Muscle layer of duodenum (tissue), 2 donors: ENCODE results near the gene CHRNA10.
"Not testable (repeated sequence)": the region's sequence is repeated elsewhere in the genome, so short reads cannot be mapped to it uniquely, and the experiment has no call there.

ENCODE experiments used
- H3K27ac ChIP-seq: one replicate; pipeline ENCODE4 v1.7.0; 2013; ENCODE audit warnings: mild to moderate bottlenecking, low read length
- H3K27me3 ChIP-seq: one replicate; pipeline ENCODE4 v1.7.0; 2013; ENCODE audit warnings: low read depth, mild to moderate bottlenecking, control low read depth, low read length
- H3K36me3 ChIP-seq, 2 donors: one replicate each; pipeline ENCODE4 v1.7.0; 2013; ENCODE audit warnings: low read length in 2 of 2, control low read depth in 1 of 2, mild to moderate bottlenecking in 1 of 2; ENCODE audit not compliant: insufficient read depth in 2 of 2, control insufficient read depth in 1 of 2
- H3K4me1 ChIP-seq, 2 donors: one replicate each; pipeline ENCODE4 v1.7.0; 2013; ENCODE audit warnings: low read length in 2 of 2, mild to moderate bottlenecking in 2 of 2, control low read depth in 1 of 2, moderate library complexity in 1 of 2; ENCODE audit not compliant: insufficient read depth in 2 of 2, control insufficient read depth in 1 of 2
- H3K4me3 ChIP-seq, 2 donors: one replicate each; pipeline ENCODE4 v1.7.0; 2013; ENCODE audit warnings: low read length in 2 of 2, low read depth in 1 of 2, mild to moderate bottlenecking in 1 of 2
- H3K9me3 ChIP-seq, 2 donors: one replicate each; pipeline ENCODE4 v1.7.0; 2013; ENCODE audit warnings: low read length in 2 of 2, control low read depth in 1 of 2, mild to moderate bottlenecking in 1 of 2; ENCODE audit not compliant: control insufficient read depth in 1 of 2
- donor health status: healthy.

The CHRNA10 gene

DNA sequence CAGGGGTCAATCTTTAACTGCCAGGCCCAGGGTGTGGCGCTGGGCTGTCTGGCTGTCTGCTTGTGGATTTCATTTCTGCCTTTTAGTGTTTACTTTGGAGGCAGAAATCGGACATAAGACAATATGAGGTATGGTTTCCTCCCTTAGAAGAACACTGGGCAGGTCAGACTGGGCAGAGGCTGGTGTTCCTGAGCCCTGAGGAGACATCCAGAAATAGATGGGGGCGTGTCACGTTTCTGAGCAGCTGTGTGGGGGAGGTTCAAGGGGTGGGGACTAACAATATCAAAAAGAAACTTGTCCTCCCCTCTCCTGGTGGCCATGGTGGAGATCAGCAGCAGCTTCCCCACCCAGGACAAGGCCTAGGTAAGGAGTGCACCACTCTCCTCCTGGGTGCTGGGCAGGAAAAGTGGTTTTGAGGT lies 26.4 kb downstream of the CHRNA10 start, which contains the start of gene ART1:
Gene ART1, plus strand, starts transcription at position 312 of the 419 bp plus-strand sequence. CDS start 14,086 bp downstream, outside the sequence.
- Histone ChIP-seq H3K4me3 (no peak within 1 kb of the TSS), H3K27ac (no peak within 1 kb of the TSS)

DNA sequence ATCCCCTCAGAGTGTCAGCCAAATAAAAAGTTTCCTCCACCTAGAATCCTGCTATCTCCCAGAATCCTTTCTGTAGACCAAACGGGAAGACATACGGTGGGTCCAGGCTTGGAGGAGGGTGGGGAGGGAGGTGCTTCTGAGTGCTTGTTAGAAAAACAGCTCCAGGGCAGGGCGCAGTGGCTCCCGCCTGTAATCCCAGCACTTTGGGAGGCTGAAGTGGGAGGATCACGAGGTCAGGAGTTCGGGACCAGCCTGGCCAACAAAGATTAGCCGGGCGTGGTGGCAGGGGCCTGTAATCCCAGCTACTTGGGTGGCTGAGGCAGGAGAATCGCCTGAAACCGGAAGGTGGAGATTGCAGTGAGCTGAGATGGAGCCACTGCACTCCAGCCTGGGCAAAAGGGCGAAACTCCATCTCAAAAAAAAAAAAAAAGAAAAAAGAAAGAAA lies 28.1 kb downstream of the CHRNA10 start:
- H3K36me3 ChIP-seq, H3K27ac ChIP-seq, H3K27me3 ChIP-seq, H3K9me3 ChIP-seq: not testable (repeated sequence)
- peak overlapping the region; percentile 59 to 67 for H3K4me3 ChIP-seq
- peaks cover 6 to 17% of the 10 kb centered on the region in 2 donors for H3K4me1 ChIP-seq

More for the DNA sequence above, 26.4 kb downstream of the CHRNA10 start, which contains the start of gene ART1:
- Histone ChIP-seq H3K4me1 (peaks cover 6 to 17% of the 10 kb centered on the region in 2 donors), H3K36me3 (no peaks in the 10 kb centered on the region), H3K27me3 (peaks cover 5% of the 10 kb centered on the region), H3K9me3 (no peaks in the 10 kb centered on the region)

DNA sequence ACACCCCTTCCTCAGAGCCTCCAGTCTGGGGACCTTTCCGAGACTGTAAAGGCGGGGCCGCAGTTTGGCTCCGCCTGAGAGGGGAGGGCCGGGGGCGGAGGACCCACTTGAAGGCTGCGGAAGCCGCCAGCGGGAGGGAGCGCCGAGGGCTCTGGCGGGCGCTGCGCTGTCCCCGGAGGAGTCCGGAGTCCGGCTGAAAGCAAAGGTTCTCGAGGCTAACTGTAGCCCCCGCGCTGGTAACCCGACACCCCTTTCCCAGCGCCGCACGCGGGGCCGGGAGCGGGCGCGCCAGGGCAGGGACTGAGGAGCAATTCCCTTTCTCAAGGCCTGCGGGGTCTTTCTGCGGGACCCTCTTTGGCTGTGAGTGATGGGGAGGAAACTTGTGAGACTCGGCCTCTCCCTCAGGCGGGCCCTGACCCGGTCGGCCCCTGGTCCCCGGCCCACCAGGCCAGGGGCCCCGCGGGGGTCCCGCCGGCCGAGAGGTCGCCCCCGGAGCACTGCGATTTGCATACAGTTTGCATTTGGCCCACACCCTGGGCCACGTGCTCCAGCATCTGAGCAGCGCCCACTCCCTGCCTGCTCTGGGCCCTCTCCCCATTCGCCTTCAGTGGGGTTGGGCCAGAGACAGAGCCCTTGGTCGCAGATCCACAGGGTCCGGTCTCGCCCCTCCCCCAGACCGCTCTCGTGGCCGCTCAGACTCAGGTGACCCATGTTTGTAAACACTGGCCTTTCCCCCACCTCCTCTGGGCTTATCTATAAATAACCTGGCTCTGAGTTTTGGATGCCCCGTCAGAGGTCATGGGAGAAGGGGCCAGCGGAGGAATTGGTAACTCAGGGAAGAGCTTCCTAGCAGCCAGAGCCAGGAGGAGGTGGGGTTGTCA lies 28.9 kb downstream of the CHRNA10 start:
- peak overlapping the region; percentile 59 to 67 for H3K4me3 ChIP-seq
- no peak overlapping the region for H3K27ac ChIP-seq
- peaks cover 6 to 17% of the 10 kb centered on the region in 2 donors for H3K4me1 ChIP-seq
- peaks cover 5% of the 10 kb centered on the region for H3K27me3 ChIP-seq
- no peaks in the 10 kb centered on the region for H3K9me3 ChIP-seq
- no peaks in the 10 kb centered on the region for H3K36me3 ChIP-seq

DNA sequence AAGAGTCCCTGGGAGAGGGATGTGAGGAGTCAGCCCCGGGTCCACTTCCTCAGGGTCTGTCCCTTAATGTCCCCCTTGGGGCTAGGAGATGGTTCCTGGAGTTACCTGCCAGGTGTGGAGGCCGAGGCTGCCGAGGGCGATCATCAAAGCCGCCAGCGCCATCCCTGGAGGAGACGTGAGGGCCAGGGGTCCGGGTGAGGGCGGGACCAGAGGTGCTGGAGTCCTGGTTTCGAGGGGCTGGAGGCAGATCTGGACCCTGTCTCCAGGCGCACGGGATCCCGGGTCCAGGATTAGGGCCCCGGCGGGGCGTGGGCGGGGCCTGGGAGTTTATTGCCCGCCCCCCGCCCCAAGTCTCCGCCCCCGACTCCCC lies 29.5 kb downstream of the CHRNA10 start, which contains the start of gene ART5:
Gene ART5, minus strand, starts transcription at position 292 of the 370 bp plus-strand sequence. Its CDS starts 130 bp downstream, at position 162.
- no peak within 1 kb of the TSS for H3K27ac ChIP-seq
- peaks cover 5% of the 10 kb centered on the region for H3K27me3 ChIP-seq
- peaks cover 6 to 17% of the 10 kb centered on the region in 2 donors for H3K4me1 ChIP-seq
- H3K36me3 ChIP-seq = no peaks in the 10 kb centered on the region
- no peaks in the 10 kb centered on the region for H3K9me3 ChIP-seq
- peak within 1 kb of the TSS; percentile 59 to 67 for H3K4me3 ChIP-seq

DNA sequence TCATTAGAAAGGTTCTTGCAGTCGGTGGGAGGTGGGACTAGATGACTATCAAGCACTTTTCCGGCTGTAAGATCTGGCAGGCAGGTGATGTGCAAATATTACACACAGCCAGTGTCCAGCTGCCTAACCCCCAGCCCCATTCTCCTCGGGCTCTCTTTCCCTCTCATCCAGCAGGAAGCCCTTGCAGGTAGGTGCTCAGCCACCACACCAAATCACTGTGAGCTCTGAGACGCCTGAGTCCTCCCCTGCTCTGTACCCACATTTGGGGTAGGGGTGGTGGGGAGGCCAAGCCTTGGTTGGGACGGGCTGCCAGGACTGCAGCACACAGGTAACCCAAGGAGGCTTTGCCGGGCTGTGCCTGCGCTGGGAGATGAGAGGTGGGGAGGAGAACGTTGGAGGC lies 30.0 kb downstream of the CHRNA10 start:
- H3K4me1 ChIP-seq = peaks cover 6 to 17% of the 10 kb centered on the region in 2 donors
- no peak overlapping the region for H3K4me3 ChIP-seq
- H3K36me3 ChIP-seq = no peaks in the 10 kb centered on the region
- no peaks in the 10 kb centered on the region for H3K9me3 ChIP-seq
- peaks cover 5% of the 10 kb centered on the region for H3K27me3 ChIP-seq
- no peak overlapping the region for H3K27ac ChIP-seq

DNA sequence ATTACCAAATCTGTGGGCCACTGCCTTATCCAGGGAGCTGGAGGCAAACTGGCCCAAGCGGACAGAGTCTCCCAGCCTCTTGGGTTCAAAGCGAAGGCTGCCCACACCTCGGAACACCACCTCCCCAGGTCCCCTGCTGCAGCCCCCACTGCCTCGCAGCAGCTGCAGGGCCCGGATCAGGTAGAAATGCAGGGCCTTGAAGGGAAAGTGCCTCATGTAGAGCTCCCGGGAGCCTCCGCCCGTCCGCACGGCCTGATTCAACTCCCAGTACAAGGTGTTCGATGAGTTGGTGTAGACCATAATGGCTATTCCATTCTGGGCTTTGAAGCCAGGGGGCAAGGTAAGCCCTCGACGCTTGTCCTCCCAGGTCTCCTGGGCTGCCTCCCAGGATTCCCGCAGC lies 31.3 kb downstream of the CHRNA10 start:
- Histone ChIP-seq H3K27me3 (peaks cover 5% of the 10 kb centered on the region), H3K27ac (no peak overlapping the region), H3K4me1 (peaks cover 6 to 17% of the 10 kb centered on the region in 2 donors), H3K36me3 (no peaks in the 10 kb centered on the region), H3K9me3 (no peaks in the 10 kb centered on the region), H3K4me3 (no peak overlapping the region)

DNA sequence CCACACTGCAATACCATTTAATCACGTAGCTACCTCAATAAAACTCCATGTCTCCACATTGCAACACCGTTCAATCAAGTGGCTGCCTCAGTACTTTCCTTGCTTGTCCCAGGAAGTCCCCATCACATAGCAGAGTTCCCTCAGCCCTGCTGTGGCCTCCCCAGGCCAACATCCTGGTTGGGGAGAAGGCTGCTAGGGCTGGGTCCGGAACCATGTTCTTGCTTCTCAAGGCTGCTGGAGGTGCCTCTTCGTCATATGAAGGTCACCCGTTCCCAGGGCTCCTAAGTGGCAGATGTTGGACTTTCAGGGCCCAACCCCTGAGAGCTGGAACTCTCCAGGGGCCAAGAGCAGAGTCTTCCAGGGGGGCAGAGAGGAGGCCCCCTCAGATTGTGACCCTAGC lies 32.7 kb downstream of the CHRNA10 start:
- Histone ChIP-seq H3K9me3 (no peaks in the 10 kb centered on the region), H3K27me3 (peaks cover 5% of the 10 kb centered on the region), H3K36me3 (no peaks in the 10 kb centered on the region), H3K4me1 (peaks cover 6 to 17% of the 10 kb centered on the region in 2 donors), H3K4me3 (no peak overlapping the region), H3K27ac (no peak overlapping the region)

DNA sequence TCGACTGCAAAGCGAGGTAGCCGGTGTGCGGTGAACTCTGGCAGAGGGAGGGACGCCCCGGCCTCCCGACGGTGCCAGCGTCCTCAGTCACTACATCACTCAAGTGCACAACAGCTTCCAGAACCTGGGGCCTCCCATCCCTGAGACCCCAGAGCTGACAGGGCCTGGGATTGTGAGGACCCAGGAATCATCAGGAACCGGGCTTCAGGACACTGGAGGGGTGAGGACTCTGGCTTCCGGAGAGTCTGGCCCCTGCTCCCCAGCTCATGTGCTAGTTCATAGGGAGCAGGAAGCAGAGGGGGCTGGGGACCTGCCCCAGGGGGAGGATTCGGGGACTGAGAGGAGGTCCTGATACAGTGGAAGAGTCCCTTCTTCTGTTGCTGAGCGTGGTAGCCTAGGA lies 34.0 kb downstream of the CHRNA10 start:
- peaks cover 0 to 8% of the 10 kb centered on the region in 2 donors for H3K4me1 ChIP-seq
- no peaks in the 10 kb centered on the region for H3K36me3 ChIP-seq
- H3K27me3 ChIP-seq = no peaks in the 10 kb centered on the region
- H3K9me3 ChIP-seq = no peaks in the 10 kb centered on the region
- no peak overlapping the region for H3K4me3 ChIP-seq
- H3K27ac ChIP-seq = no peak overlapping the region

DNA sequence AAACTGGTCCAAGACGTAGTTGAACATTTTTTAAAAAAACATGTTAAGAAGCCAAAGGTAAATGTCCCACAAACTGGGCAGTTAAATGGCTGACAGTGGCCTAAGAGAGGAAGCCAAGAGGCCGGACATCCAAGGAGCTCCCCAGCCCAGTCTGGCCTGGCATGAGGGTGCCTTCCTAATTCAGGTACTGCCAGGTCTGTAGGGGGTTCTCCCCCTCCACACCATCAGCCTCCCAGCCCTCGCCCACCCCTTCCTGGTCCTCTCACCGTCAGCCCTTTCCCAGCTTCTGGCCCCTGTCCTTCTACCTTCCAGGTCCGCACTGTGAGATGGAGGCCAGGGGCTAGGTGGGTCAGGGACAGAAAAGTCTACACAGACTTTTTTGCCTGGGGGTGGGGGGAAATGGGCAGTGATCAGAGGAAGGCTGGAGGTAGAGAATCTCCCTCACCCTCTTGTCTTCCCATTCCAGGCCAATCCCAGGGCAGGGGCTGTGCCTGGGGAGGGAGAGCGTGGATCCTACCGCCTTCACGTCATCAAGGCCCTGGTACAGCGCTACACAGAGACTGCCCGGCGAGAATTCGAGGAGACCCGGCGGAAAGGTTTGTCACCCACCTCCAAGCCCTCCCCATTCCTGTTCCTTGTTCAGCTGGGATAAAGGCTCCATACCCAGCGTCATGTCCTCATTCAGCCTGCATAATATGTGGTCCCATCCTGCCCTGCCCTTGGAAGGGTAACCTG lies 35.4 kb downstream of the CHRNA10 start:
- Histone ChIP-seq H3K36me3 (no peaks in the 10 kb centered on the region), H3K9me3 (no peaks in the 10 kb centered on the region), H3K4me1 (no peaks in the 10 kb centered on the region), H3K27ac (no peak overlapping the region), H3K27me3 (no peaks in the 10 kb centered on the region), H3K4me3 (no peak overlapping the region)

DNA sequence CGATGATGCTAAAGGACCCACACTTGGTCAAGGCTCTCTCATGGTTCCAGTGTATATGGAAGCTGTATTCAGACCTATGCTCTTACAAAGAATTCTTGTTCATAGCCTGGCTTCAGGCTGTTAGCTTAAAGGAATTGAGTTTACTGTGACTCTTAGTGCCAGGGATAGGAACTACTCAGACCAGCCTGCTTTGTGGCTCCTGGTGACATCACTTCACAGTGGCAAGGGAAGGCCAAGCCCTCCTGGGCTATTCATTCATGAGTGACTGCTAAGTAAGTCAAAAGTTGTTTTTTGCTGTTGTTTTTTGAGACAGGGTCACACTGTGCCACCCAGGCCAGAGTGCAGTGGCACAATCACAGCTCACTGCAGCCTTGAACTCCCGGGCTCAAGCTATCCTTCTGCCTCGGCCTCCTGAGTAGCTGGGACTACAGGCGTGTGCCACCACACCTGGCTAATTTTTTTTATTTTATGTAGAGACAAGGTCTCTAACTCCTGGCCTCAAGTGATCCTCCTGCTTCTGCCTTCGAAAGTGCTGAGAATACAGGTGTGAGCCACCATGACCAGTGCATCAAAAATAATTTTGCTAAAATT lies 39.0 kb downstream of the CHRNA10 start:
- no peak overlapping the region for H3K27ac ChIP-seq
- H3K4me1 ChIP-seq = no peaks in the 10 kb centered on the region
- H3K4me3 ChIP-seq = no peak overlapping the region
- no peaks in the 10 kb centered on the region for H3K27me3 ChIP-seq
- no peaks in the 10 kb centered on the region for H3K9me3 ChIP-seq
- no peaks in the 10 kb centered on the region for H3K36me3 ChIP-seq

DNA sequence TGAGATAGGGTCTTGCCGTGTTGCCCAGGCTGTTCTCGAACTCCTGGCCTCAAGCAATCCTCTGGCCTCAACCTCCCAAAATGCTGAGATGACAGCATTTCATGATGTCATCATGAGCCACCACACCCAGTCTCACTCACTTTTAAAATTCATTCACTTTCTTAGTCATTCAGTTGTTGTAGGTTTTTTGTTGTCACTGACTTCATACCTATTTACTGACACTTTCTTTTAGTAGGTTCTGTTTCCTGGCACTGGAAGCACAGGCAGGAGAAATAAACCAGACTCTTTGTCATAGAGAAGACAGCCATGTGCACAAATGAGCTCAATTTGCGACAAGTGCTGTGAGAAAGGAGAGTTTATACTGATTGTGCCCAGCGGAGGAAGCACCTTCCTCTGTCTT lies 39.9 kb downstream of the CHRNA10 start:
- no peaks in the 10 kb centered on the region for H3K36me3 ChIP-seq
- no peaks in the 10 kb centered on the region for H3K4me1 ChIP-seq
- H3K9me3 ChIP-seq = no peaks in the 10 kb centered on the region
- H3K4me3 ChIP-seq = no peak overlapping the region
- H3K27me3 ChIP-seq = no peaks in the 10 kb centered on the region
- H3K27ac ChIP-seq = no peak overlapping the region
